GM21360 (cell line): ENCODE data around the gene ABHD4.
"Not testable (repeated sequence)": the region's sequence is repeated elsewhere in the genome, so short reads cannot be mapped to it uniquely, and the experiment has no call there.

Experiments used
- ATAC-seq: cut with Tn5 transposase; IDR thresholded peaks from one replicate; pipeline ENCODE4 v1.9.1; 2021; ENCODE audit warnings: mild to moderate bottlenecking, moderate library complexity; ENCODE audit not compliant: unreplicated experiment

The ABHD4 gene

DNA sequence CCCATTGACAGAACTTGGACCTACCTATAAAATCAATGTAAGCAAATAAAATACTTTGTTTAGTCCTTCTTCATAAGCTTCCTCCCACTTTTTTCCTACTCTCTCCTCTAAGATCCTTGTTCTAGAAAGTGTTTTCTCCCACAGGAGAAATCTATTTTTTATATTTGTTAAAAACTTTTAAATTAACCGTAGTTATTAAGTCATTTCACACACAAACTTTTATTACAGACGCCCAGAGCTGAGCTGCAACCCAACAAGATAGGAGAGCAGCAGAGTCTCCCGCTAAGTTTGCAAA is 36.8 kb upstream of the ABHD4 start:
- ATAC-seq, result no peak

DNA sequence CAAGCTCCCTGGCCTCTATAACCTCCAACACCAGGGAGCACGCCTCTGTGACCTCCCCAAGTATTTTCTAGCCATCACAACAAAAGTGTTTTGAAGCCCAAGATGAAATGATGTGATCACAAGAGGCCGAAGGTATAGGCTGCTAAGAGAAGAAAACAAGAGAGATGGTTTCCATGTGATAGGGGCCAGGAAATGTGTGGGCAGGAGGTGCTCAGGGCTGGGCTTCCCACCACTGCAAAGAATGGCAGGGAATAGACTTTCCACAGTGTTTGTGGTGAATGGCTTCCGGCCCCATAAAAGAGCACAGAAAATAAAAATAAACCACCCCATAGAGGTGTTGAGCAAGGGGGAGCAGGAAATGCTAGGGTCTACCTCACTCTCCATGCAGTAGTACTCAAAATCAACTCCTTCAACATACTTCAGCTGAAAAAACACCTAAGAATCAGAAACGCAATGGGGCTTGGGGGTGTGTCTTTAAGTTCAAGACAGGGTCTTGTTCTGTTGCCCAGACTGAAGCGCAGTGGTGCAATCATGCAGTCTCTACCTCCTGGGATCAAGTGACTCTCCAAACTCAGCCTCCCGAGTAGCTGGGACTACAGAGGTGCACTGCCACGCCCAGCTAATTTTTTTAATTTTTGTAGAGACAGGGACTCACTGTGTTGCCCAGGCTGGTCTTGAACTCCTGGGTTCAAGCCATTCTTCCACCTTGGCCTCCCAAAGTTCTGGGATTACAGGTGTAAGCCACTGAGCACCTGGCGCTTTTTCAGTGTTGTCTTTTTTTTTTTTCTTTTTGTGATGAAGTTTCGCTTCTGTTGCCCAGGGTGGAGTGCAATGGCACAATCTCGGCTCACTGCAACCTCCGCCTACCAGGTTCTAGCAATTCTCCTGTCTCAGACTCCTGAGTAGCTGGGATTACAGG is 36.2 kb upstream of the ABHD4 start:
- no peak for ATAC-seq

DNA sequence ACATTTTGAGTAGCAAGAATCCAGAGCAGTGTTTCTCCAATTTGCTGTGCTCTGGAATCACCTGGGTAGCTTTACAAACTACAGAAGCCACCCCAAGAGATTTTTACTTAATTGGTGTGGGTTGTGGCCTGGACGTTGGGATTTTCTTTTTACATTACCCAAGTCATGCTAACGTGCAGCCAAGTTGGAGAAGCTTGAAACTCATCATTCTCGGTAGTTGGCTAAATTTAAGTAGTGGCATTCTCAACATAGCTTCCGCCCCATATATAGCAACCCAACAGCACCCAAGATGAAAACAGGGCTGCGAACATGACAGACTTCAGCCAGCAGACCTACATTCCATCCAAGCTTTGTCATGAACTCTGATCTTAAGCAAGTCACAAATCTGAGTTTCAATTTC is 34.1 kb upstream of the ABHD4 start:
- no peak for ATAC-seq

DNA sequence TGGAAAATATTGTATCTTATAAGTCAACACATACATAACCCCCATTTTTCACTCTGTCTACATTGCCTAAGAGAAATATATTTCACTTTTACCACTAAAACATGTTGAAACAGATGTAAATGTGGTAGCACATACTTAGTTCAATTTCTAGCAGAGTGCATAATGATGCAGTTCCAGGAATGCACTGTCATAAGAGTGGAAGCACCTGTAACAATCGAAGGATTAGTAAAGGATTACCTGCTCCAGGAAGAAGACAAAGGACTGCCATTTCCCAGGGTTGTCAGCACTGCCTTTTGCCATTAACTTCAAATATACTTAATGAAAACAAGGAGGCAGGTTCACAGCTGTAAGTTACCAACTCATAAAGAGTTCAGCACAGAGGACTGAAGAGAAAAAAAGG is 33.6 kb upstream of the ABHD4 start:
- ATAC-seq, result no peak

DNA sequence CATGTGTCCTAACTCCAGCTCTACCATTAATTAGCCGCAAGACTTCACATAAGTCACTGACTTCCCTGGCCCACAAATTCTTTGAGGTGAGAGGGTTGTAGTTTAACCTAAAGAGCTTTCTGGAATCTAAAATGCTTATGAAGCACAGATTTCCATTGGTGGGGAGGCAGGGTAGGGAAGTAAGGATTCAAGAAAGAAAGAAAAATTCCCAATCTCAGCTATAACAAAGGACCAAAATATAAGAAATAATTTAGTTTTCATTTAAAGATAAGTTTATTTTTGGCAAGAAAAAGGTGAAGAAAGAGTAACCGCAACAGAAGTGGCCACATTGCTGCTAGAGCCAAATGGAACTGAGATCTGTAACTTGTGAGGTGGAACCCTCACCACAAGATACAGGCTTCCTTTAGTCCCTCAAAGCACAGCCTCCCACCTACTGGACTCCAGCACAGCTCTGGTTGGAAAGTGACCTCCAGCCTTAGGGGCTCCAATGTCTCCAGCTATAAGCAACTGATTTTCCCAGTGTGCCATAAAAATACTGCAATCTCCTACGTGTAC is 32.6 kb upstream of the ABHD4 start:
- ATAC-seq, result no peak

DNA sequence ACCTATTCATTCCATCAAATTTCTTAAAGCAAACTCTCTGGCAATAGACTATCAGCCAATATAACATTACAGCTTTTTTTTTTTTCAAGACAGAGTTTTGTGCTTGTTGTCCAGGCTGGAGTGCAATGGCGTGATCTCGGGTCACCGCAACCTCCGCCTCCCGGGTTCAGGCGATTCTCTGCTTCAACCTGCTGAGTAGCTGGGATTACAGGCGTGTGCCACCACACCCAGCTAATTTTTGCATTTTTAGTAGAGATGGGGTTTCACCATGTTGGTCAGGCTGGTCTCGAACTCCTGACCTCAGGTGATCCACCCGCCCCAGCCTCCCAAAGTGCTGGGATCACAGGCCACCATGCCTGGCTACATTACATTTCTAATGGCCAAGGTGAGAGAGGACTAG is 31.8 kb upstream of the ABHD4 start:
- not testable (repeated sequence) for ATAC-seq

DNA sequence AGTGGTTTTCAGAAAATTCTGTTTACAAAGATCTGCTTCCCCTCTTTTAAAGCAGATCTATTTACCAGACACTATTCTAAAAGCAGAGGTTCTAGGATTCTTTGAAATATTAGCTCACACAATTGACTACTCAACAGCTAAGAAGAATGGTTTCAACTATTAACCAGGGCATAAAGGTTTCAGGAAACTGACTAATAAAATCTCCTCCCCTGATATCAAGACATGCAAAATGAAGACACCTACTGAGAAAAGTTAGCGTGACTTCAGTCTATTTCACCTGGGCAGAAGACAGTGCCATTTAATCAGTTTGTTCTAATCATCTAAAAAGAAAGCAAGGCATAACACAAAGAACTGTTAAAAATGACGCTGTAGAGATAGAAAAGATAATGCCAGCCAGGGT is 31.3 kb upstream of the ABHD4 start:
- ATAC-seq, result no peak

DNA sequence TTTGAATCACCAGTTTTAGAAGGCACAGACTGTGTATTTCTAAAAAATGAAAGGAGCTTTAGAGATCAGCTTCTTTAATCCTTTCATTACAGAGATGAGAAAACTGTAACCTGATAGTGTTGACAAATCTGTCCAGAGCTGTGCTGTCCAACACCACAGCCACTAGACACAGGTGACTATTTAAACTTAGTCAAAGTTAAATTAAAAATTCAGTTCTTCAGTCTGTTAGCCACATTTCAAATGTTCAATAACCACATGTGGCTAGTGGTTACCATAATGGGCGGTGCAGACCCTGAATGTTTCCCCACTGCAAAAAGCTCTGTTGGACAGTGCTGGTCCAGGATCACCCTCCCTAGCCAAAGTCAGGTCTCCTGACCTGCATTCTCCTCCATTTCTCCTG is 30.7 kb upstream of the ABHD4 start:
- no peak for ATAC-seq

DNA sequence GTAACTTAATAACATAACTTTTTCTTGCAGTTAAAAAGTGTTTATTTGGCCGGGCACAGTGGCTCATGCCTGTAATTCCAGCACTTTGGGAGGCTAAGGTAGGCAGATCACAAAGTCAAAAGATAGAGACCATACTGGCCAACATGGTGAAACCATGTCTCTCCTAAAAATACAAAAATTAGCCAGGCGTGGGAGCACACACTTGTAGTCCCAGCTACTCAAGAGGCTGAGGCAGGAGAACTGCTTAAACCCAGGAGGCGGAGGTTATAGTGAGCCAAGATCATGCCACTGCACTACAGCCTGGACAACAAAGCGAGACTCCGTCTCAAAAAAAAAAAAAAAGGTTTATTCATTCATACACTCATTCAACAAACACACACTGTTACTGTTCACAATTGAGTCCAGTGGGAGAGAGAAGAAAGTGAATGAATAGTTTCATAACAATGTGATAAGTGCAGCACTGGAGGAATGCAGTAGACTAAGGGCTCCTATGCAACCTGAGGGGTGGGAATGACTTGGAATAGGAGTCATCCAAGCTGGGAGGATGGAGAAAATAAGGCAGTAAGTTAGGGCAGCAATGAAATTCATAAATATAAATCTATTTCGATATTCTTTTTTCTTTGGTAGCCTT is 28.9 kb upstream of the ABHD4 start:
- no peak for ATAC-seq

DNA sequence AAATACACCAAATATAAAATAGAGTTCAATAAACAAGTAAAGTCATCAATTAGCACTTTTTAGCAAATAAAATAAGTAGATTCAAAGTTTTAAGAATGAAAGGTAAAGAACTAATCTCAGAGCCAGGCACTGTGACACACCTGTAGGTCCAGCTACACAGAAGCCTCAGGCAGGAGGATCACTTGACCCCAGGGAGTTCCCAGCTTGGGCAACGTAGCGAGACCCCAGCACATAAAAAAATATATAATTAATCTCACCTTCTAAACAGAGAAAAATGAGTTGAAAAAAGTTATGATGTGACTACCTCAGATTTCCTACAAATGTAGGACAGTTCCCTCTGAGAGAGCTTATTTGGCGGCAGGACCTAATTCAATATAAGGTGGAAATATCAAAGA is 28.4 kb upstream of the ABHD4 start:
- ATAC-seq, result no peak

DNA sequence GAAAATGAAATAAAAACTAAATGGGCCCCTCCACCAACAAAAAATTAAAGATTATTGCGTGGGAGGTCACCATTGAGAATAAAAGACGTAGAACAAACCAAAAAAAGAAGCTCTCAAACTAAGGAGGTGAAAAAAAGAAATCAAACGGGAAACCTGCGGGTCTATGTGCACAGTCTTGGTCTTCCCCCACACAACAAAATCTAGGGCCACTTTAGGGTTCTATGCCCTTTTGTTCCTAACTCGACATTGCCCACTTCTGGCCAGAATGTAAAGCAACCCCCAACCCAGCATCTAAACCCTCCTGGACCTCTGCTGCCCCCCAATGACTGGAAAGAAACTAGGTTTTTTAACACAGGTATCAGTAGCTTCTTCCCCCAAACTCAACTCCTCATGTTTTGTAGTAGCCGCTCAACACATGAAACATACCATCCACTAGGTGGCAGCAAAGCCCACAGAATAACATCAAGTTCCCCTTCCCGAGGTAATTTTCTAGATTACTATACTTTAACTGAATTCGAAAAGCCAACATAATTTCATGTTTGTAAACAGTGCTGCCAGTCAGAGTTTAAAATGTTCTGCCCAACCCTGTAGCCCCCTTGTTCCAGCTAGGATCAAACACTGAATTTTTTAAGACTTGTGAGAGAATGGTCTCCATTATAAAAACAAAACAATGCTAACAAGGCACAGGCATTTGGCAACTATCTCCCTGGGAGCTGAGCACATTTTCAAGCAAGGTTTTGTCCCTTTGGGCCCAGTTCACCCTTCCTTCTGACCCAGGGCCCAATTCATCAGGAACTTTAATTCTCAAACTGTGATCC is 27.8 kb upstream of the ABHD4 start:
- peak; percentile 65 for ATAC-seq

DNA sequence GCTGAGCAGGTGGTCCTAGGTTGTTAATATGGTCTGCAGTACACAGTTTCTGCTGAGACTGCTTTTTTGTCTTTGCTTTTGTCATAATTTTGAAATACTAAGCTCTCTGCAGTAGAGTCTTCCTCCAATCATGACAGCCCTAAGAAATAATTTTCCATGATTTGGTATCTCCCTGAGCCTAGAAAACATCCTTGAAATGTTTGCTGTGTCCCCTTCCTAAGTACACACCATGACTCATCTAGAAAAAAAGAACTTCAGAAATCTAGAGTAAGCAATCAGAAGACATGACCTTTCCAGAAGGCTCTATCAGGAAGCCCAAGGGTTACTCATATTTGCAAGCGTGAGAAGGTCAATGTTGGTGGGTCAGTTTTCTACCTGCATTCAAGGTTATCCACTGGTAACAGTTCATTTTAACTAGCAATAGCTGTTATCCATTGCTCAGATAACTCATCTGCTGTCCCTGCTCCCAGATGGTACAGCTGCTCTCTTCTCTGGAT is 25.5 kb upstream of the ABHD4 start:
- ATAC-seq, result no peak

DNA sequence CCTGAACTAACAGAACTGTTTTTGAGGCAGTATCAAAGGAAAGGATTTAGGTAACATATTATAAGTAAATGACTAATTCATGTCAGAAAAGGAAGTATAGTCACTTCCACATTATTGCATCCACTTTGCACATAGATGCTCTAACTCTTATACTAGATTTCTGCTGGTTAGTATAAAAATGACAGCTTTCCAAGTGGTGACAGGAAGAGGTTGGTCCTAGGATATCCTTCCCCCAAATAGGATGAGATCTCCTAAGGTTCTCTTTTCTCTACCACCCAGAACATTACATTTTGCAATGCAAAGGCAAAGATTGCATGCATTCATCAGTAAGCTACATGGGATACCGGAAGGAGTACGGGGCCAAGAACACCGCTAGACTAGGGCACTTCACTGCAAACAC is 24.3 kb upstream of the ABHD4 start:
- ATAC-seq, result no peak

DNA sequence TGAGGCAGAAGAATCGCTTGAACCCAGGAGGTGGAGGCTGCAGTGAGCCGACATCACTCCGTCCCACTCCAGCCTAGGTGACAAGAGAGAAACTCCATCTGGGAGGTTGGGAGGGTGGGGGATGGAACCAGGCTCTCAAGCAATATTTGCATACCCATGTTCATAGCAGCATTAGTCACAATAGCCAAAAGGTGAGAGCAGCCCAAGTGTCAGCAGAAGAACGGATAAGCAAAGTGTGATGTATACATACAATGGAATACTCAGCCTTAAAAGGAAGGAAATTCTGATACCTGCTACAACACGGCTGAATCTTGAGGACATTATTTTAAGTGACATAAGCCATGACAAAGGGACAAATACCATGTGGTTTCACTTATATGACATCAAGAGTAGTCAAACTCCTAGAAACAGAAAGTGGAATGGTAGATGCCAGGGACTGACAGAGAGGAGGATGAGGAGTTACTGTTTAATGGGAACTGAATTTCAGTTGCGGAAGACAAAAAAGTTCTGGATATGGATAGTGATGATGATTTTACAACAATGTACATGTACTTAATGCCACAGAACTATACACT is 20.7 kb upstream of the ABHD4 start:
- no peak for ATAC-seq

DNA sequence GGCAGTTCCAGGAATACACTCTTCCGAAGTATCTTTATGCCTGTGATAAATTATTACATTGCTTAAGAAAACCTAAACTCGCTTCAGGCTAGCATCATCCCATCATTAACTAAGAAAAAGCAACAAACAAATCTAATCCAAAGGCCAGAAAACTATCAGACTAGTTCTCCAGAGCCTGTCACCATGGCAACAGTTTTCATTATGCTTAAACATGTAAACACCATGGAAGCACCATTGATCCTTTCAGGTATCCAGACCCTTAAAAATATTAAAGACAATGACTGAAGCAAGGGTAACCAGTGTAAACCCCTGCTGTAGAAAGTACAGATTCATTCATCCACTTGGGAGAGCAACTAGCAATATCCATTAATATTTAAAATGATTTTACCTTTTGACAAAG is 18.9 kb upstream of the ABHD4 start:
- no peak for ATAC-seq

DNA sequence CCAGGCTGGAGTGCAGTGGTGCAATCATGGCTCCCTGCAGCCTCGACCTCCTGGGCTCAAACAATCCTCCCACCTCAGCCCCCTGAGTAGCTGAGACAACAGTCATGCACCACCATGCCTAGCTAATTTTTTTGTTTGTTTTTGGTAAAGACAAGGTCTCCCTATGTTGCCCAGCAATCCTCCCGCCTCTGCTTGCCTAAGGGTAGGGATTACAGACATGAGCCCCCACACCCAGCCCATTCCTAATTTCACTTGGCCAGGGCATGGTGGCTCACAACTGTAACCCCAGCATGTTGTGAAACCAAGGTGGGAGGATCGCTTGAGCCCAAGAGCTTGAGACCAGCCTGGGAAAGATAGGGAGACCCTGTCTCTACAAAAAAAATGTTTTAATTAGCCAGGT is 18.2 kb upstream of the ABHD4 start:
- ATAC-seq, result no peak

DNA sequence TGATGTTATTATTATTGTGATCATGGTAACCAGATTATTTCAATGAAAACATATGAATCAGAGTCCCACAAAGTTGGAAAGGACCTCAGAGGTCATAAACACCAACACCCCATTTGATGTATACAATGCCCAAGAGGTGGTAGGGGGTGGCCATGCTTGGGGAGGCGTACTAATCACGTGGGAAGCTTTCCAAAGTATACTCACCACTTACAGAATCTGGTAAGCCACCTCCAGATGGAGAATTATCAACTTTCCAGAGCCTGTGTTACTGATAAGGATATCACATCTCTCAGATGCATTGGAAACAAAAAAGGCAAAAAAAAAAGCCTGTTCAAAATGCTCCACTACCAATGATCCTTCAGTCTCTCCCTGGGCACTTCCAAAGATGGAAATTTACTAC is 17.5 kb upstream of the ABHD4 start:
- ATAC-seq, result no peak

DNA sequence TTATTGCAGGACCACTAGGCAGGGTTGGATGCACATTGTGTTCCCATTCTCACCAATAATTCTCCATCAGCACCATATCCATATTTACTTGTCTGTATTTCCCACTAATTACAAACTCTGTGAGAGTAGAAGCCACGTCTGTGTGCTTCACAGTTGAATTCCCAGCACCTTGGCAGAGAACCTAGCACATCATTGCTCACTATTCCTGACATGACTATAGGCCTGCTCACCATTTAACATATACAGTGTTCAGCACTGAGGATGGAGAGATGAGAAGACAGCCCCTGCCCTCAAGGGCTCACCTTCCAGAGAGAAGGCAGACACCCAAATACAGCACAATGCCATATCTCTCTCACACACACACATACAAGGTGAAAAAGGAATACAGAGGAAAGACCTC is 14.1 kb upstream of the ABHD4 start:
- ATAC-seq, result no peak

DNA sequence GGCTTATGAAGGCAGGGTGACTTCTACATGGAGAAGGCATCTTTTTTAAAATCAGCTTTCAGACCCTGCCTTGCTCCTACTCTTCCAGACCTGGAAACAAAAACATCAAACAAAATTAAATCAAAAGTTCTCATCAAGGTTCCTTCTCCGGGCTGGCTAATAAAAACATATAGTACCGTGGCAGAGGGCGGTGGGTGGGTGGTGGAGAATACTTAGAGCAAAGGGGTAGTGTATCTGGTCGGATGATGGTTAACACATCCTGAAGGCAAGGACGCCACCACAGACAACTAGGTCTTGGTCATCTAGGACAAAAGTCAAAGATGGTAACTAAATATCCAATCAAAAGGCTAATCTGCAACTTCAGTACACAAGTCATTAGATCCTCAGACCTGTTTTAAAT is 10.9 kb upstream of the ABHD4 start:
- ATAC-seq, result no peak

DNA sequence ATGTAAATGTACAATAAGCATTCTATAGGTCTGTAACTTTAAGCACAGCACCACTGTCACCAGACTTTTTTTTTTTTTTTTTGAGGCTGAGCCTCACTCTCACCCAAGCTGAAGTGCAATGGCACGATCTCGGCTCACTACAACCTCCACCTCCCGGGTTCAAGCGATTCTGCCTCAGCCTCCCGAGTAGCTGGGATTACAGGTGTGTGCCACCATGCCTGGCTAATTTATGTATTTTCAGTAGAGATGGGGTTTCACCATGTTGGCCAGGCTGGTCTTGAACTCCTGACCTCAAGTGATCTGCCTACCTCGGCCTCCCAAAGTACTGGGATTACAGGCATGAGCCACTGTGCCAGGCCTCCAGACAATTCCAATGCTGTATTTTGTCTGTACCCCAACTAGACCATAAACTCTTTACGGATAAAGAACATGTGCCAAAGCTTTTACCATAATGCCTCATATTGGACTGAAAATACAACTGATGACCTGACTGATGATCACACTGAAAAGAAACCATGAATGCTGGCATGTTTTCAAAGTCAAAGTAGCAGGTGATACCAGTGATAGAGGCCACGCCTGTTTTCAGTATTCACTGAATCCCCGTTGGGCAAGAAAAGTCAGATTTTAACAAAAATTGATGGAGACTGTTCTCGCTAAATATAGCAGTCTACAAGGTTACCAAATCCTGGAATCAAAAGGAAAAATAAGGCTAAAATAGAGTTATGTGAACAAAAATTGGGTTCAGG is 10.2 kb upstream of the ABHD4 start:
- ATAC-seq, result not testable (repeated sequence)
